Measurements from ENCODE around the gene PRPF40A. TPM values are rescaled to one million over a fixed set of nuclear protein-coding genes. Genes with fewer than 3 reads are reported as not detected.
"Not testable (repeated sequence)": the region's sequence is repeated elsewhere in the genome, so short reads cannot be mapped to it uniquely, and the experiment has no call there.

PRPF40A gene
- total RNA-seq, 2 experiments from 2014 or later, result 109 to 113 TPM

DNA sequence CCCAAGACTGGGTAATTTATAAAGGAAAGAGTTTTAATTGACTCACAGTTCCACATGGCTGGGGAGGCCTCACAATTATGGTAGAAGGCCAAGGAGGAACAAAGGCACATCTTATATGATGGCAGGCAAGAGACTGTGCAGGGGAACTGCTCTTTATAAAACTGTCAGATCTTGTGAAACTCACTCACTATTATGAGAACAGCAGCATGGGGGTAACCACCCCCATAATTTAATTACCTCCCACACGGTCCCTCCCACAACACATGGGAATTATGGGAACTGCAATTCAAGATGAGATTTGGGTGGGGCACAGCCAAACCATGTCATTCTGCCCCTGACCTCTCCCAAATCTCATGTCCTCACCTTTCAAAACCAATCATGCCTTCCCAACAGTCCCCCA is 20.2 kb upstream of the PRPF40A start:
- CTCF ChIA-PET, H3K4me3 Mint-ChIP-seq, H3K27ac Mint-ChIP-seq, H3K9me3 Mint-ChIP-seq, H3K4me1 Mint-ChIP-seq, H3K27me3 Mint-ChIP-seq, DNase-seq: not testable (repeated sequence)
- H3K36me3 Mint-ChIP-seq (ENCODE audit: low read depth), result peaks cover 45% of the 10 kb centered on the region
- POLR2A ChIA-PET, result interaction anchor here (0.6 kb wide), 1 partner anchor 1418 kb away, joined by 3 read pairs; no protein-coding TSS in a partner anchor

DNA sequence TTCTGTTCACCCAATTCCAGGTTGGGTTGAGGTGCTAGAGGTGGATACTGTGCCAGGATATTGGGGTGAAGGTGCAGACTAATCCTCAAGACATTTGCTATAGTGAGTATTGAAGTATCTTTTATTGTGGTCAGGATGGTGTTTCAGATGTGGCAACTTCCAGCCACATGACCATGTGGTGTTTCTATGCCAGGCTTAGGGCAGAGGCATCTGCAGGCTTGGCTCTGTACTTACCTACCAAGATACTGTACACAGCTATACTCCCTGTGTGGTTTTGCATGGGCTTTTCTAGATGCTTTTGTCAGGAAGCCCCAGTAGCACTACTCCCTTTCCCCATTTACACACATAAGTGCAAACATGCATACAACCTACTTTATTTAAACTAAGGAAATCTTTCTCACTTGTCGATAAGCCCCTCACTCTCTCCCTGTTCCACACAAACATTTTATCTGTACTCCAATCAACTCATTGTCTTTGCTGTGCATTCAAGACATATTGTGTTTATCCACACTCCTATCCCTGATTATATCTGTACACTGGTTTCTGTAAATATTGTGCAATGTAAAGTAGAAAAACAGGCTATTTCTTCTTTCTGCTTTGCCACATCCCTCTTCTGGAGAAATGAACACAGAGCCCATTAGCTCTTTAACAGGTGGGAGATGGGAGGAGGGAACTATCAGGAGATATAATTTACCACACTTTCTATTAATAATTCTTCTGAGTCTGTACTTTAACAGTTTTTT is 13.5 kb upstream of the PRPF40A start:
- POLR2A ChIA-PET, result interaction anchor here (1.2 to 3.7 kb wide), 2 partner anchors 13 to 37 kb away, joined by 6 to 82 read pairs; partner anchors contain the start of genes ARL6IP6 and PRPF40A
- CTCF ChIA-PET, result interaction anchor here (1.0 to 3.0 kb wide), 2 partner anchors 10 to 12 kb away, joined by 4 to 15 read pairs; no protein-coding TSS in a partner anchor
- peaks cover 12% of the 10 kb centered on the region for H3K36me3 Mint-ChIP-seq (ENCODE audit: low read depth)
- H3K4me1 Mint-ChIP-seq, result peaks cover 31% of the 10 kb centered on the region
- peak overlapping the region; percentile 65 for H3K27ac Mint-ChIP-seq
- no peaks in the 10 kb centered on the region for H3K9me3 Mint-ChIP-seq
- H3K27me3 Mint-ChIP-seq, result no peaks in the 10 kb centered on the region
- H3K4me3 Mint-ChIP-seq, result no peak overlapping the region
- peak; percentile 65 for DNase-seq

DNA sequence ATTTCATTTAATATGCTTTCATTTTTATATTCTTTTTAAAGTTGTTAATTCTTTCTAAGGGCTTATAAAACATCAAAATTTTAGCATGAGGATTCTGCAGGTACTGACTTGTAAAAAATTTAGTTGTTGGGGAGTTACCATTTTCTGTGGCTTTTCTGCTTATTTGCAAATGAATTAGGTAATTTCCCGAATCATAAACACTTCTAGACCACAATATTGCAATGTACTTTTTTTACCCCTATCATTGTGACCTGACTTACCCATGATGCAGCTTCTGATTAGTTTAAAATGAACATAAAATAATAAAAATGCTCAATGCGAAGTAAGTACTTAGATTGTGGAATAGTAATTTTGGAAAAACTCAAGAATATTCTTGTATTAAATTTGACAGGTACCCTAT is 12.6 kb upstream of the PRPF40A start:
- Mint-ChIP-seq H3K4me1 (peaks cover 31% of the 10 kb centered on the region), H3K9me3 (no peaks in the 10 kb centered on the region), H3K27me3 (no peaks in the 10 kb centered on the region), H3K27ac (no peak overlapping the region), H3K4me3 (no peak overlapping the region), H3K36me3 (ENCODE audit: low read depth) (peaks cover 6% of the 10 kb centered on the region)
- ChIA-PET CTCF (interaction anchor here (0.8 to 3.0 kb wide), 3 partner anchors 13 to 16 kb away, joined by 5 to 15 read pairs (median 9); partner anchors contain the start of gene PRPF40A), POLR2A (interaction anchor here (1.2 to 3.7 kb wide), 3 partner anchors 12 to 37 kb away, joined by 3 to 82 read pairs (median 6); partner anchors contain the start of genes ARL6IP6 and PRPF40A)
- no peak for DNase-seq

DNA sequence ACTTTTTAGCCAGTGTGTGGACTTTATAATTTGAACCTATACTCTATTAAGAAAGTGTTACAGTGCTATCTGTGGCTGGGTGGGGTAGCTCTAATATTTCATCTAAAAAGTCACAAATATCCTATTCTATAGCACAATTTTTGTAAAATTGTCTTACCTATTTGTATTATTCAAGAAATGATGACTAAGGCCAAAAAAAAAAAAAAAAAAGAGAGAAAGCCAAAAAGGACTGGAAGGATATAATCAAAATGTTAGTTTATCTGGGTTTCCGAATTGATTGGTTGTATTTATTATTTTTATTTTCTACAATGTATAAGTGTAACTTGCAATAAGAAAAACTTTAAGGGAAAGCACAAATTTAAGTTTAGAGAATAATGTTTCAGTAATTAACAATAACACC is 6.7 kb upstream of the PRPF40A start:
- Mint-ChIP-seq H3K4me1 (peaks cover 48% of the 10 kb centered on the region), H3K27me3 (no peaks in the 10 kb centered on the region), H3K9me3 (no peaks in the 10 kb centered on the region), H3K4me3 (no peak overlapping the region), H3K27ac (no peak overlapping the region), H3K36me3 (ENCODE audit: low read depth) (peaks cover 40% of the 10 kb centered on the region)
- POLR2A ChIA-PET, result no interaction called here
- no peak for DNase-seq
- CTCF ChIA-PET, result no interaction called here

DNA sequence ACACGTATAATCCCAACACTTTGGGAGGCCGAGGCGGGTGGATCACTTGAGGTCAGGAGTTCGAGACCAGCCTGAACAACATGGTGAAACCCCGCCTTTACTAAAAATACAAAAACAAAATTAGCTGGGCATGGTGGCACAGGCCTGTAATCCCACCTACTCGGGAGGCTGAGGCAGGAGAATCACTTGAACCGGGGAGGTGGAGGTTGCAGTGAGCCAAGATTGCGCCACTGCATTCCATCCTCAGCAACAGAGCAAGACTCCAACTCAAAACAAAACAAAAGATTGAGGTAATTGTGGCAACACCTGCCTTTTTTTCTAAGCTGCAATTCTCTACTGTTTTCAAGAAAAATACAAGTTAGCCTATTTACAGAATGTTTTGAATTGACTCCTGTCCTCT is 5.4 kb upstream of the PRPF40A start:
- POLR2A ChIA-PET, result not testable (repeated sequence)

DNA sequence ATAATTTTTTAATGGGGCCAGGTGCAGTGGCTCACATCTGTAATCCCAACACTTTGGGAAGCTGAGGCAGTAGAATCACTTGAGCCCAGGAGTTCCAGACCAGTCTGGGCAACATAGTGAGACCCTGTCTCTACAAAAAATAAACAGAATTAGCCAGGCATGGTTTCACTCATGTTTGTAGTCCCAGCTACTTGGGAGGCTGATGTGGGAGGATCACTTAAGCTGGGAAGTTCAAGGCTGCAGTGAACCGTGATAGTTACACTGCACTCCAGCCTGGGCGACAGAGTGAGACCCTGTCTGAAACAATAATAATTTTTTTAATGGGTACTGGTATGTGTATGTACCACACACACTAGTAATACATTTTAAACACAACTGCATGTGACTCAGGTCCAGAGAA is 3.5 kb upstream of the PRPF40A start:
- POLR2A ChIA-PET, result interaction anchor here (6.9 kb wide), 1 partner anchor 10 kb away, joined by 82 read pairs; no protein-coding TSS in a partner anchor
- peaks cover 51% of the 10 kb centered on the region for H3K36me3 Mint-ChIP-seq (ENCODE audit: low read depth)
- H3K9me3 Mint-ChIP-seq, result no peaks in the 10 kb centered on the region
- no peak overlapping the region for H3K27ac Mint-ChIP-seq
- CTCF ChIA-PET, result interaction anchor here (0.8 to 2.5 kb wide), 3 partner anchors 22 to 545 kb away, joined by 3 to 9 read pairs (median 4); partner anchors contain the start of gene STAM2
- no peaks in the 10 kb centered on the region for H3K27me3 Mint-ChIP-seq
- H3K4me1 Mint-ChIP-seq, result peaks cover 57% of the 10 kb centered on the region
- DNase-seq, result no peak
- no peak overlapping the region for H3K4me3 Mint-ChIP-seq

More for the DNA sequence above, 5.4 kb upstream of the PRPF40A start:
- DNase-seq, CTCF ChIA-PET, H3K4me3 Mint-ChIP-seq, H3K27me3 Mint-ChIP-seq, H3K27ac Mint-ChIP-seq, H3K9me3 Mint-ChIP-seq: not testable (repeated sequence)
- peaks cover 41% of the 10 kb centered on the region for H3K36me3 Mint-ChIP-seq (ENCODE audit: low read depth)
- peaks cover 44% of the 10 kb centered on the region for H3K4me1 Mint-ChIP-seq

DNA sequence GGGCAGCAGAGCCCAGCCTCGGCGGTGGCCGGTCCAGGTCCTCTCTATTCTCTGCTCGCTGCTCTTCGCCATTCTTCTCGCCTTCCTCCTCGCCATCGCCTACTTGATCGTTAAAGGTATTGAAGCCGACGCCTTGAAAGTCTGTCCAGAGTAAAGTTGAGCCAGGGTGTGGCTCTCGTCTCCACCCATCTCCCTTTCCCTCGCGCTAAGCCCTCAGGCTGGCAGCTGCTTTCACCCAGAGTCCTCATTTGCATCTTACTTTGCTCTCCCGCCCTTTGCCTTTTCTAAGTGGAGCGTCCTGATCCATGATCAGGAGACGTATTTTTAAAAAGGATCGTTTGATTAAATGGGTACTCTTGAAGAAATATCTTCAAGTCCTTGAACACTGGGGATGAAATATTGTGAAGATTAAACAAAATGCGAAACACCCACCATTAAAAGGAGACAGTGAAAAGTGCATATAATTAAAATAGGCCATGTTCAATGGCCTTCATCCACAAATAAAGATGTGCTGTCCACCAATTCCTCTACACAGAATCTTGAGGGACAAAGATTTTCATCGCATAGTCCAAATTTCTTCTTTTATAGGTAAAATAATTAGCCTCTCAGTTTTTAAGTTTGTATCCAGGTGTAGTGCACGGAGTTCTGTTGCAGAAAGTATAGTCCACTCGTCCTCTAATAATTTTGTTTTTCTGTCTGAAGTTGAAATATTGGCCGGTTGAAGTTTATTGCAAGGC is 1.8 kb upstream of the PRPF40A start:
- ChIA-PET CTCF (interaction anchor here (2.5 kb wide), 1 partner anchor 24 kb away, joined by 9 read pairs; no protein-coding TSS in a partner anchor), POLR2A (interaction anchor here (0.6 to 6.9 kb wide), 10 partner anchors 8 to 1458 kb away, joined by 3 to 82 read pairs (median 16); partner anchors contain the start of genes RBM43 and STAM2)
- Mint-ChIP-seq H3K27ac (peak overlapping the region; percentile 92), H3K27me3 (no peaks in the 10 kb centered on the region), H3K4me1 (peaks cover 67% of the 10 kb centered on the region), H3K36me3 (ENCODE audit: low read depth) (peaks cover 63% of the 10 kb centered on the region), H3K9me3 (no peaks in the 10 kb centered on the region), H3K4me3 (peak overlapping the region; percentile 92)
- no peak for DNase-seq

DNA sequence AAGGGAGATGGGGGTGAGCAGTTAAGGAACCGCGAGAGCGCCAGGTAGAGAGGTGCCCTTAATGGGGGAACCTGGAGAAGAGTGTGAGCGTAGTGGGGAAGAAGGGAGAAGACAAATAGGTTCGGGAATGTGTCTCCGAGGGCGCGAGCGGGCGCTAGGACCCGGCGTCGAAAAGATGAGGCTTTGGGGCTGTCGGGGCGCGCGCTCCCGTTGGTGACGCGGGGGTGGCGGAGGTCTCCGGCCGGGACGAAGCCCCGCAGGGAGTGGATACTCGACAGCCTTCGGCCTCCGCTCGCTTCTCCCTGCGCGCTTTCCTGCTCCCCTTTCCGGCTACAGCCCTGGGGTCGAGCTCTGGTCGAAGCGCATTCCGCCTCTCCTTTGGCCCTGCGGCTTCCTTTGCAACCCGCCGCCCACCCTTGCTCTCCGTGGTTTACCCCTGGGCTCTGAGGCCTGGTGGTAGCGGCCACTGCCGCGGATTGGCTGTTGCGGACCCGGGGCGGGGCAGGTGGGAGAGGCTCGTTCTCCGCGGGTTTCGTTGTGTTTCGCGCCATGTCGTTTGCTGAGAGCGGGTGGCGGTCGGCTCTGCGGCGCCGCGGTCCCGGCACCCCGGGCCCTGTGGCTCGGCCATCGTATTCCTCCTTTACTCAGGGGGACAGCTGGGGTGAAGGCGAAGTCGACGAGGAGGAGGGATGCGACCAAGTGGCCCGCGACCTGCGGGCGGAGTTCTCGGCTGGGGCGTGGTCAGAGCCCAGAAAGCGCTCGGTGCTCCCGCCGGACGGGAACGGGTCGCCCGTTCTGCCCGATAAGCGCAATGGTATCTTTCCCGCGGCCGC is 1.0 kb upstream of the PRPF40A start, which contains the start of gene ARL6IP6:
TSS of gene ARL6IP6 (plus strand) at position 545 of the 833 bp plus-strand sequence. CDS start at position 550, 5 bp downstream.
- Mint-ChIP-seq H3K9me3 (no peaks in the 10 kb centered on the region), H3K4me1 (peaks cover 69% of the 10 kb centered on the region), H3K27me3 (no peaks in the 10 kb centered on the region), H3K36me3 (ENCODE audit: low read depth) (peaks cover 64% of the 10 kb centered on the region), H3K27ac (peak within 1 kb of the TSS; percentile 92), H3K4me3 (peak within 1 kb of the TSS; percentile 92)
- DNase-seq, result peak; percentile 94
- POLR2A ChIA-PET, result interaction anchor here (0.6 to 6.9 kb wide), 13 partner anchors 9 to 1457 kb away, joined by 3 to 82 read pairs (median 12); partner anchors contain the start of genes RBM43 and STAM2
- CTCF ChIA-PET, result interaction anchor here (2.4 to 6.2 kb wide), 5 partner anchors 17 to 543 kb away, joined by 8 to 40 read pairs (median 11); partner anchors contain the start of gene STAM2

DNA sequence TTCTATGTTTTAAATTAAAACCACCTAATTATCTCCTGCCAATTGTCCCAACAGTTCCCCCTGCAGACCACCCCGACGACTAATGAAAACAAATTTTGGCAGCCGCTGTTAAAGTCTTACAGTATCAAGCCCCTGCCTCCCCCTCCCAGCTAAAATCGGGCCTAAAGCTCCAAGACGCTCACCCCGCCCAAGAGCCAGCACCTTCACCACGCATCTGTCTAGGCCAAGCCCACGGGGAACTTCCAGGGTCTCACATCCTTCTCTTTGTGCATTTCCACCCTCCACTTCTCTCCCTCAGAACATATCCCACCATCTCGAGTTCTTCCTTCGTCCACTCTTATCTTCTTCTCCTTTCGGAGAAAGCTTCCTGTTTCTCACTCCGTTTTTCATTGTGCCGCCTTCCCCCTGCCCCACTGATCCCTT is 445 bp downstream of the PRPF40A start:
- POLR2A ChIA-PET, result interaction anchor here (0.8 to 6.9 kb wide), 19 partner anchors 10 to 1427 kb away, joined by 3 to 82 read pairs (median 8); partner anchors contain the start of genes NMI and STAM2
- Mint-ChIP-seq H3K27me3 (no peaks in the 10 kb centered on the region), H3K4me1 (peaks cover 63% of the 10 kb centered on the region), H3K36me3 (ENCODE audit: low read depth) (peaks cover 64% of the 10 kb centered on the region), H3K27ac (peak overlapping the region; percentile 92), H3K9me3 (no peaks in the 10 kb centered on the region), H3K4me3 (peak overlapping the region; percentile 92)
- DNase-seq, result peak; percentile 40
- CTCF ChIA-PET, result interaction anchor here (0.8 to 6.2 kb wide), 12 partner anchors 11 to 541 kb away, joined by 3 to 40 read pairs (median 8); partner anchors contain the start of gene STAM2

DNA sequence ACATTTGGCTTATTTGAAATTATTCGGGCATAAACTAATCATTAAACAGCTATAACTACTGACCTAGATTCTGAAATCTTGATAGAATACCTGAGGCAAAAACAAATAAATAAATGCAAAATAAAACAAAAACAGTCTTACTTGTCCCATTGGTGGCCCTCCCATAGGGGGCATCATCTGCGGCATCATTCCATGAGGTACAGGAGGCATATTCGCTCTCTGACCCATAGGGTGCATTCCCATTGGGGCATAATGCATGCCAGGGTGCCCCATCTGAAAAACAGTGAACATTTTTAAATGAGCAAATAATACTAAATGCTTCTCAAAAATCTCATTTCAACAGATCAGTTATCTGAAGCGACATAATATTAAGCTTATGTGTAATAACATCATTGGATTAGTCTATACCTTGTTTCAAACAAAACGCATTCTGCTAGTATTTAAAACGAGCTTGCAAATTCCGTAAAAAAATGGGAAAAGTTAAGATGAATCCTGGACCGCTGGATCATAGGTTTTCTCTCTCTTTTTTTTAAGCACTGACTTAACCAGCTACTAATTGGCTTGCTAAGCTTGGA is 1.3 kb downstream of the PRPF40A start:
- H3K36me3 Mint-ChIP-seq (ENCODE audit: low read depth), result peaks cover 65% of the 10 kb centered on the region
- H3K27ac Mint-ChIP-seq, result peak overlapping the region; percentile 92
- peaks cover 60% of the 10 kb centered on the region for H3K4me1 Mint-ChIP-seq

DNA sequence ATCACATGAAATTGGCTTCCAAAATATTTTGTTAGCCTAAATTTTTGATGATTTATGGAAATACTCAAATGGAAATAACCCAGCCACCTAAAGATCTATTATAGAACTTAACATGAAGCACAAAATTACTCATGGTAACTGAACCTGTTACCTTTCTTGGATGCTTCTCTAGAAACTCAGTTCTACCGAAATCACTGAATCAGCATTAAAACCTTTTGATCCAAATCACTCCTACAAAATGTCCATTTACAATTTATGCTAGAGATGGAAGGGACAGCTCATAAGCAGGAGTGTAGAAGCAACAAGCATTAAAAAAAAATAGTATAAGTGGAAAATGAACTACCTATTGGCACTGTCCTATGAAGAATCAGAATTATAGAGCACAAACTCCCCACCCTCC is 2.1 kb downstream of the PRPF40A start:
- no peak for DNase-seq
- H3K9me3 Mint-ChIP-seq, result no peaks in the 10 kb centered on the region
- peaks cover 67% of the 10 kb centered on the region for H3K36me3 Mint-ChIP-seq (ENCODE audit: low read depth)
- ChIA-PET POLR2A (interaction anchor here (1.2 to 6.9 kb wide), 6 partner anchors 9 to 31 kb away, joined by 3 to 82 read pairs (median 44); no protein-coding TSS in a partner anchor), CTCF (interaction anchor here (1.2 to 6.2 kb wide), 7 partner anchors 11 to 40 kb away, joined by 3 to 40 read pairs (median 8); no protein-coding TSS in a partner anchor)
- H3K27me3 Mint-ChIP-seq, result no peaks in the 10 kb centered on the region
- H3K27ac Mint-ChIP-seq, result peak overlapping the region; percentile 30
- H3K4me1 Mint-ChIP-seq, result peaks cover 58% of the 10 kb centered on the region
- H3K4me3 Mint-ChIP-seq, result peak overlapping the region; percentile 53

More for the DNA sequence above, 1.3 kb downstream of the PRPF40A start:
- ChIA-PET CTCF (interaction anchor here (0.7 to 6.2 kb wide), 13 partner anchors 10 to 540 kb away, joined by 3 to 40 read pairs (median 8); partner anchors contain the start of gene STAM2), POLR2A (interaction anchor here (1.0 to 6.9 kb wide), 9 partner anchors 10 to 540 kb away, joined by 3 to 82 read pairs (median 17); partner anchors contain the start of gene STAM2)
- Mint-ChIP-seq H3K27me3 (no peaks in the 10 kb centered on the region), H3K9me3 (no peaks in the 10 kb centered on the region), H3K4me3 (peak overlapping the region; percentile 92)
- peak; percentile 33 for DNase-seq

Measured in activated CD4-positive, alpha-beta memory T cell treated with anti-CD3 and anti-CD28 coated beads, Interleukin-2, amount 10 ng/mL, durations not matched to agents 7 days and 5 days (primary cell).